K562 (cell line): Measurements from ENCODE around the gene GBF1. TPM values are rescaled to one million over a fixed set of nuclear protein-coding genes. Genes with fewer than 3 reads are reported as not detected.

Source experiments
- ATF1 ChIP-seq, 2 experiments: fragments of 450-650 bp in 1 of 2; IDR thresholded peaks; 2 replicates each; pipeline ENCODE4 v1.6.1; 2016; ENCODE audit warnings: missing compliant biosample characterization in 1 of 2, missing genetic modification characterization in 1 of 2
- ATF7 ChIP-seq: fragments of 450-650 bp; IDR thresholded peaks from 2 replicates; pipeline ENCODE4 v1.7.1; 2014; ENCODE audit warnings: mild to moderate bottlenecking, moderate library complexity
- CBFB ChIP-seq: sonication (generic); formaldehyde crosslinking; IDR thresholded peaks from 2 replicates; pipeline ENCODE4 v1.4.0; 2020; ENCODE audit warnings: mild to moderate bottlenecking, missing genetic modification reagents
- HDAC8 ChIP-seq: fragments of 450-650 bp; IDR thresholded peaks from 2 replicates; pipeline ENCODE4 v1.6.1; 2016; ENCODE audit warnings: mild to moderate bottlenecking, missing genetic modification characterization, moderate library complexity, missing compliant biosample characterization
- NFXL1 ChIP-seq: fragments of 450-650 bp; formaldehyde crosslinking; IDR thresholded peaks from 2 replicates; pipeline ENCODE4 v1.4.0; 2021; ENCODE audit warnings: mild to moderate bottlenecking
- POLR2AphosphoS5 ChIP-seq: IDR thresholded peaks from 2 replicates; pipeline ENCODE4 v1.6.1; 2011; ENCODE audit warnings: mild to moderate bottlenecking, low read depth, low read length, moderate library complexity; ENCODE audit not compliant: control insufficient read depth, insufficient read depth
- SIRT6 ChIP-seq: IDR thresholded peaks from one replicate; pipeline ENCODE4 v1.6.1; 2012; ENCODE audit warnings: low read depth, mild to moderate bottlenecking, control low read depth, inconsistent platforms, low read length, moderate library complexity
- SOX6 ChIP-seq: fragments of 450-650 bp; IDR thresholded peaks from 2 replicates; pipeline ENCODE4 v1.6.1; 2014; ENCODE audit warnings: mild to moderate bottlenecking
- SREBF1 ChIP-seq: fragments of 150-350 bp; IDR thresholded peaks from 2 replicates; pipeline ENCODE4 v1.6.1; 2014; ENCODE audit warnings: antibody characterized with exemption, low read depth, low read length, borderline replicate concordance
- WHSC1 ChIP-seq: IDR thresholded peaks from one replicate; pipeline ENCODE4 v1.6.1; 2012; ENCODE audit warnings: low read length, control low read depth, inconsistent platforms
- polyA plus RNA-seq, 8 experiments: library from polyadenylated mRNA; depleted of rRNA in 4 of 8; stranded (reverse) in 5 of 8; unstranded in 3 of 8; fragments of >200 nt; fragmentation: Nextera tagmentation in 2 of 8; fragmentation: Illumina TruSeq in 1 of 8; extraction: Ambion mirVana in 2 of 8; extraction: Trizol in 1 of 8; gene quantifications; 2 replicates each; pipeline versions ENCODE4 v1.2.1 to v1.2.3, GENCODE V29; 2011 to 2014; ENCODE audit warnings: inconsistent platforms in 1 of 8, missing spikeins in 1 of 8
- total RNA-seq, 7 experiments: library from RNA; depleted of rRNA in 6 of 7; stranded (reverse); fragments of >200 nt in 6 of 7; fragmentation: Illumina TruSeq in 2 of 7; extraction: Trizol in 2 of 7; gene quantifications; 2 replicates each; pipeline versions ENCODE4 v1.2.1 to v1.2.3, GENCODE V29; 2011 to 2021; ENCODE audit warnings: low replicate concordance in 1 of 7
- TF ChIP-seq, protein P1 (sequence below), 3 experiments: fragments of 200-800 bp in 1 of 3; fragments of 250-450 bp in 1 of 3; fragments of 450-650 bp in 1 of 3; sonication (Bioruptor Pico) in 1 of 3; sonication (Bioruptor generic) in 1 of 3; formaldehyde crosslinking in 1 of 3; IDR thresholded peaks; 2 replicates each; pipeline versions ENCODE4 v1.6.1 to v1.8.0; 2016 to 2022; ENCODE audit warnings: mild to moderate bottlenecking in 2 of 3, missing genetic modification characterization in 2 of 3, missing compliant biosample characterization in 1 of 3, moderate library complexity in 1 of 3
- TF ChIP-seq, protein P2 (sequence below): fragments of 450-650 bp; IDR thresholded peaks from 2 replicates; pipeline ENCODE4 v1.6.1; 2016; ENCODE audit warnings: missing biosample characterization, missing genetic modification characterization
- TF ChIP-seq, protein P3 (sequence below): fragments of 200-800 bp; sonication (Bioruptor generic); IDR thresholded peaks from 2 replicates; pipeline ENCODE4 v1.6.1; 2017; ENCODE audit warnings: missing genetic modification characterization, missing compliant biosample characterization
- TF ChIP-seq, protein P4 (sequence below): fragments of 250-450 bp; sonication (Bioruptor Pico); IDR thresholded peaks from 2 replicates; pipeline ENCODE4 v1.4.0; 2020; ENCODE audit warnings: mild to moderate bottlenecking, moderate library complexity

Gene GBF1
- total and polyA plus RNA-seq, 9 of the 15 experiments (the other 6 are each of a cell fraction or from before 2014, with no cell fraction given), result 0.69 to 28.0 (median 10.3) TPM

DNA sequence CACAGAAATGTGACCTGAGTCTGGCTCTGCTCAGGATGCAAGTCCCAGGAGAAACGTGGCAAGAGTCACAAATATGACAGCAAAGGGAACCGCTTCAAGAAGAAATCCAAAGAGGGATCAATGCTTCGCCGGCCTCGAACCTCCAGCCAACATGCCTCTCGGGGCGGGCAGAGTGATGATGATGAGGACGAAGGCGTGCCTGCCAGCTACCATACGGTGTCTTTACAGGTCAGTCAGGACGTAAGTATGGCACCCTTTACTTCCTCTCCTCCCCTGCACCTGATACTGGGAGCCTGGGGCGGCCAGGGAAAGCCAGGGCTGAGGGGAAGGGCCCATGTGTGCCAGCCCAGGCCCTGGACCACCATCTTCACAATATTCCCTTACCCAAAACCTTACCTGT is 131.6 kb downstream of the GBF1 start (continued):
- no peak for TF ChIP-seq WHSC1
- TF ChIP-seq SIRT6, result no peak
- TF ChIP-seq, protein P1, sequence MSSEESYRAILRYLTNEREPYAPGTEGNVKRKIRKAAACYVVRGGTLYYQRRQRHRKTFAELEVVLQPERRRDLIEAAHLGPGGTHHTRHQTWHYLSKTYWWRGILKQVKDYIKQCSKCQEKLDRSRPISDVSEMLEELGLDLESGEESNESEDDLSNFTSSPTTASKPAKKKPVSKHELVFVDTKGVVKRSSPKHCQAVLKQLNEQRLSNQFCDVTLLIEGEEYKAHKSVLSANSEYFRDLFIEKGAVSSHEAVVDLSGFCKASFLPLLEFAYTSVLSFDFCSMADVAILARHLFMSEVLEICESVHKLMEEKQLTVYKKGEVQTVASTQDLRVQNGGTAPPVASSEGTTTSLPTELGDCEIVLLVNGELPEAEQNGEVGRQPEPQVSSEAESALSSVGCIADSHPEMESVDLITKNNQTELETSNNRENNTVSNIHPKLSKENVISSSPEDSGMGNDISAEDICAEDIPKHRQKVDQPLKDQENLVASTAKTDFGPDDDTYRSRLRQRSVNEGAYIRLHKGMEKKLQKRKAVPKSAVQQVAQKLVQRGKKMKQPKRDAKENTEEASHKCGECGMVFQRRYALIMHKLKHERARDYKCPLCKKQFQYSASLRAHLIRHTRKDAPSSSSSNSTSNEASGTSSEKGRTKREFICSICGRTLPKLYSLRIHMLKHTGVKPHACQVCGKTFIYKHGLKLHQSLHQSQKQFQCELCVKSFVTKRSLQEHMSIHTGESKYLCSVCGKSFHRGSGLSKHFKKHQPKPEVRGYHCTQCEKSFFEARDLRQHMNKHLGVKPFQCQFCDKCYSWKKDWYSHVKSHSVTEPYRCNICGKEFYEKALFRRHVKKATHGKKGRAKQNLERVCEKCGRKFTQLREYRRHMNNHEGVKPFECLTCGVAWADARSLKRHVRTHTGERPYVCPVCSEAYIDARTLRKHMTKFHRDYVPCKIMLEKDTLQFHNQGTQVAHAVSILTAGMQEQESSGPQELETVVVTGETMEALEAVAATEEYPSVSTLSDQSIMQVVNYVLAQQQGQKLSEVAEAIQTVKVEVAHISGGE (CRISPR knock-in tag; IDR thresholded peaks at IDR 0.05), result no peak
- TF ChIP-seq CBFB (CRISPR knock-in tag), result no peak
- TF ChIP-seq, protein P2, sequence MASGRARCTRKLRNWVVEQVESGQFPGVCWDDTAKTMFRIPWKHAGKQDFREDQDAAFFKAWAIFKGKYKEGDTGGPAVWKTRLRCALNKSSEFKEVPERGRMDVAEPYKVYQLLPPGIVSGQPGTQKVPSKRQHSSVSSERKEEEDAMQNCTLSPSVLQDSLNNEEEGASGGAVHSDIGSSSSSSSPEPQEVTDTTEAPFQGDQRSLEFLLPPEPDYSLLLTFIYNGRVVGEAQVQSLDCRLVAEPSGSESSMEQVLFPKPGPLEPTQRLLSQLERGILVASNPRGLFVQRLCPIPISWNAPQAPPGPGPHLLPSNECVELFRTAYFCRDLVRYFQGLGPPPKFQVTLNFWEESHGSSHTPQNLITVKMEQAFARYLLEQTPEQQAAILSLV (tag), result no peak
- TF ChIP-seq SOX6, result no peak
- no peak for TF ChIP-seq ATF7
- TF ChIP-seq, protein P3, sequence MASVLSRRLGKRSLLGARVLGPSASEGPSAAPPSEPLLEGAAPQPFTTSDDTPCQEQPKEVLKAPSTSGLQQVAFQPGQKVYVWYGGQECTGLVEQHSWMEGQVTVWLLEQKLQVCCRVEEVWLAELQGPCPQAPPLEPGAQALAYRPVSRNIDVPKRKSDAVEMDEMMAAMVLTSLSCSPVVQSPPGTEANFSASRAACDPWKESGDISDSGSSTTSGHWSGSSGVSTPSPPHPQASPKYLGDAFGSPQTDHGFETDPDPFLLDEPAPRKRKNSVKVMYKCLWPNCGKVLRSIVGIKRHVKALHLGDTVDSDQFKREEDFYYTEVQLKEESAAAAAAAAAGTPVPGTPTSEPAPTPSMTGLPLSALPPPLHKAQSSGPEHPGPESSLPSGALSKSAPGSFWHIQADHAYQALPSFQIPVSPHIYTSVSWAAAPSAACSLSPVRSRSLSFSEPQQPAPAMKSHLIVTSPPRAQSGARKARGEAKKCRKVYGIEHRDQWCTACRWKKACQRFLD (CRISPR knock-in tag), result no peak
- TF ChIP-seq NFXL1, result no peak
- TF ChIP-seq, protein P4, sequence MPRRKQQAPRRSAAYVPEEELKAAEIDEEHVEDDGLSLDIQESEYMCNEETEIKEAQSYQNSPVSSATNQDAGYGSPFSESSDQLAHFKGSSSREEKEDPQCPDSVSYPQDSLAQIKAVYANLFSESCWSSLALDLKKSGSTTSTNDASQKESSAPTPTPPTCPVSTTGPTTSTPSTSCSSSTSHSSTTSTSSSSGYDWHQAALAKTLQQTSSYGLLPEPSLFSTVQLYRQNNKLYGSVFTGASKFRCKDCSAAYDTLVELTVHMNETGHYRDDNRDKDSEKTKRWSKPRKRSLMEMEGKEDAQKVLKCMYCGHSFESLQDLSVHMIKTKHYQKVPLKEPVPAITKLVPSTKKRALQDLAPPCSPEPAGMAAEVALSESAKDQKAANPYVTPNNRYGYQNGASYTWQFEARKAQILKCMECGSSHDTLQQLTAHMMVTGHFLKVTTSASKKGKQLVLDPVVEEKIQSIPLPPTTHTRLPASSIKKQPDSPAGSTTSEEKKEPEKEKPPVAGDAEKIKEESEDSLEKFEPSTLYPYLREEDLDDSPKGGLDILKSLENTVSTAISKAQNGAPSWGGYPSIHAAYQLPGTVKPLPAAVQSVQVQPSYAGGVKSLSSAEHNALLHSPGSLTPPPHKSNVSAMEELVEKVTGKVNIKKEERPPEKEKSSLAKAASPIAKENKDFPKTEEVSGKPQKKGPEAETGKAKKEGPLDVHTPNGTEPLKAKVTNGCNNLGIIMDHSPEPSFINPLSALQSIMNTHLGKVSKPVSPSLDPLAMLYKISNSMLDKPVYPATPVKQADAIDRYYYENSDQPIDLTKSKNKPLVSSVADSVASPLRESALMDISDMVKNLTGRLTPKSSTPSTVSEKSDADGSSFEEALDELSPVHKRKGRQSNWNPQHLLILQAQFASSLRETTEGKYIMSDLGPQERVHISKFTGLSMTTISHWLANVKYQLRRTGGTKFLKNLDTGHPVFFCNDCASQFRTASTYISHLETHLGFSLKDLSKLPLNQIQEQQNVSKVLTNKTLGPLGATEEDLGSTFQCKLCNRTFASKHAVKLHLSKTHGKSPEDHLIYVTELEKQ (CRISPR knock-in tag), result no peak
- TF ChIP-seq ATF1 (CRISPR knock-in tag; IDR thresholded peaks at IDR 0.05), result no peak
- no peak for TF ChIP-seq ATF1 (tag; IDR thresholded peaks at IDR 0.05)
- TF ChIP-seq SREBF1, result no peak
- TF ChIP-seq HDAC8, result no peak
- TF ChIP-seq POLR2AphosphoS5, result no peak
